BE2C (cell line): ENCODE results near the gene PAPPA.

Experiments
- DNase-seq: peaks from one replicate; pipeline ENCODE4 v3.0.0-alpha.2; 2020
- H3K27me3 ChIP-seq: fragments of 250-450 bp; sonication (Bioruptor Pico); 2 replicates; pipeline ENCODE4 v1.5.1; 2020; ENCODE audit warnings: mild to moderate bottlenecking
- H3K36me3 ChIP-seq: fragments of 250-450 bp; sonication (Bioruptor Pico); 2 replicates; pipeline ENCODE4 v1.5.1; 2020; ENCODE audit warnings: mild to moderate bottlenecking
- H3K4me1 ChIP-seq: fragments of 250-450 bp; sonication (Bioruptor Pico); 2 replicates; pipeline ENCODE4 v1.5.1; 2020
- H3K4me3 ChIP-seq: 2 replicates; pipeline ENCODE4 v1.5.1; 2011; ENCODE audit warnings: low read depth, low read length
- H3K9me3 ChIP-seq: fragments of 250-450 bp; sonication (Bioruptor Pico); 2 replicates; pipeline ENCODE4 v1.5.1; 2020
- TF ChIP-seq, protein P1 (sequence below): IDR thresholded peaks from 2 replicates; pipeline ENCODE4 v1.5.1; 2012; ENCODE audit warnings: mild to moderate bottlenecking, low read depth, low read length

The PAPPA gene

DNA sequence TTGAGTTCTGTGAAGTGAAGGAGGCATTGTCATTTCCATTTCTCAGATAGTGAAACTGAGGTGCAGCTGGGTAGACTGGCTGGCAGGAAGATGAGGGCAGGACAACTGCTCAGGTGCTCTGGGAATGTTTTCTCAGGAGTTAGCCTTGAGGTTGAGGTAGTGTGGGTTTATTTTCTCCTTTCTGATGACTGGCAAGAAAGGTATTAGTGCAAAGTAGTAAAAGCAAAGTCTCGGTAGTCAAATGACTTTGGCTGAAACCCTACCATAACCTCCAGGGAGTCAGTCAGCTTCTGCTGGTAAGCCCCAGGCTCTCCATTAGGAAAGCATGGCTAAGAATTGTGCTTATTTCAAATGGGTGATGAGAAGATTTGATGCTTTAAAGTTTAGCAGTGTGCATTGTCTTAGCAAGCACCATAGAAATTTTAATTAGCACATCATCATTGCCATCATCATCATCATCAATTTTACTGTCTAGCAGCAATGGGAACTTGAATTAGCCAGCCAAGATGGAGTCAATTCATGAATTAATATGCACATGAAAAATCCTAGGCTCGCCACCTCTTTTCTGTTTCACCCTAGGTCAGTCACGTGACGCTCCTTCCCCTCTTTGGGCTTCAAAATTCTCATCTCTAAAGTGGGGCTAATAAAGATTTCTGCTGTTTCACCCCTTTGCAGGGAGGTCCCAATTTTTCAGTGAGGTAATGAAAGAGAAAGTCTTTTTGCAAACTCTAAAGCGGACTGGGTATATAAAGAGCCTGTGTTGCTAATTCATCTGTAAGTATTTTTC lies 10.7 kb upstream of the PAPPA start:
- Histone ChIP-seq H3K27me3 (no peaks in the 10 kb centered on the region; the same call in 1 of the 2 replicates), H3K4me3 (no peak overlapping the region), H3K4me1 (no peaks in the 10 kb centered on the region), H3K9me3 (no peaks in the 10 kb centered on the region), H3K36me3 (no peaks in the 10 kb centered on the region)
- TF ChIP-seq, protein P1, sequence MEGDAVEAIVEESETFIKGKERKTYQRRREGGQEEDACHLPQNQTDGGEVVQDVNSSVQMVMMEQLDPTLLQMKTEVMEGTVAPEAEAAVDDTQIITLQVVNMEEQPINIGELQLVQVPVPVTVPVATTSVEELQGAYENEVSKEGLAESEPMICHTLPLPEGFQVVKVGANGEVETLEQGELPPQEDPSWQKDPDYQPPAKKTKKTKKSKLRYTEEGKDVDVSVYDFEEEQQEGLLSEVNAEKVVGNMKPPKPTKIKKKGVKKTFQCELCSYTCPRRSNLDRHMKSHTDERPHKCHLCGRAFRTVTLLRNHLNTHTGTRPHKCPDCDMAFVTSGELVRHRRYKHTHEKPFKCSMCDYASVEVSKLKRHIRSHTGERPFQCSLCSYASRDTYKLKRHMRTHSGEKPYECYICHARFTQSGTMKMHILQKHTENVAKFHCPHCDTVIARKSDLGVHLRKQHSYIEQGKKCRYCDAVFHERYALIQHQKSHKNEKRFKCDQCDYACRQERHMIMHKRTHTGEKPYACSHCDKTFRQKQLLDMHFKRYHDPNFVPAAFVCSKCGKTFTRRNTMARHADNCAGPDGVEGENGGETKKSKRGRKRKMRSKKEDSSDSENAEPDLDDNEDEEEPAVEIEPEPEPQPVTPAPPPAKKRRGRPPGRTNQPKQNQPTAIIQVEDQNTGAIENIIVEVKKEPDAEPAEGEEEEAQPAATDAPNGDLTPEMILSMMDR = no peak
- DNase-seq = no peak

DNA sequence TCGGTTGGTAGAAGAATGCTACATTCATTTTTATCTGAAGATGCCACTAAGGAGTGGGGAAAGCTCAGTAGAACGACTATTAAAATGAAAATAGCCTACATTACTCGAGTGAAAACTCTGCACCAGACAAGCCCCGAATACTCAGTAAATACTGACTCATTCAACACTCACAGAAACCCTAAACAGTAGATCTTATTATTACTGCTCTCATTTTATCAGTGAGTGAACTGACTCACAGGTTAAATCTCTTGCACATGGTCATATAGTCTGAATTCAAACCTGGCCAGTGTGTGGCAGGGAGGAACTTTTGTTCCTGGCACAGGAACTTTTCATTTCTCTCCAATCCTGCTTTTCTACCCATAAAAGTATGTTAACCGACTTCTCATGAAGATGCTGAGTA lies 9.6 kb upstream of the PAPPA start:
- H3K36me3 ChIP-seq = no peaks in the 10 kb centered on the region

DNA sequence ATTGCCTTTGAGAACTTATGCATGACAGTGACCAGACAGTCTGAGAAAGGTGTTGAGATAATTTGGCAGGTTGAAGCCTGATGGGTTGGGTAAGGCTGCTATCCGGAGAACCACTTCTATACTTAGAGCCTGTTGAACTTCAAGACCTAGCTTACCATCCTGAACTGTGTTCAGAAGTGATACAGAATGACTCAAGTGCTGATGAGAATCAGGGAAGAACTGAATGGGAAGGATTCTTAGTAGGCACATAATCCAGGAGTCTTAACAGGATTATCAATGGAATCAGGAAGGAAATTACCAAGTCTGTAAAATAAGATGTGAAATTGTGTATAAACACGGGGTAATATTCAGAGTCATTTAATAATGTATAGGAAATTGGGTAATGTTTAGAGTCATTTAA lies 9.0 kb upstream of the PAPPA start:
- H3K27me3 ChIP-seq = peaks cover 6% of the 10 kb centered on the region
- no peaks in the 10 kb centered on the region for H3K4me1 ChIP-seq
- H3K9me3 ChIP-seq = no peaks in the 10 kb centered on the region
- no peak overlapping the region for H3K4me3 ChIP-seq
- DNase-seq = no peak
- H3K36me3 ChIP-seq = no peaks in the 10 kb centered on the region
- TF ChIP-seq, protein P1 = no peak

More for the DNA sequence above, 9.6 kb upstream of the PAPPA start:
- H3K4me1 ChIP-seq = no peaks in the 10 kb centered on the region
- no peak for DNase-seq
- no peak overlapping the region for H3K4me3 ChIP-seq
- H3K27me3 ChIP-seq = peaks cover 5% of the 10 kb centered on the region
- no peaks in the 10 kb centered on the region for H3K9me3 ChIP-seq
- TF ChIP-seq, protein P1 = no peak

DNA sequence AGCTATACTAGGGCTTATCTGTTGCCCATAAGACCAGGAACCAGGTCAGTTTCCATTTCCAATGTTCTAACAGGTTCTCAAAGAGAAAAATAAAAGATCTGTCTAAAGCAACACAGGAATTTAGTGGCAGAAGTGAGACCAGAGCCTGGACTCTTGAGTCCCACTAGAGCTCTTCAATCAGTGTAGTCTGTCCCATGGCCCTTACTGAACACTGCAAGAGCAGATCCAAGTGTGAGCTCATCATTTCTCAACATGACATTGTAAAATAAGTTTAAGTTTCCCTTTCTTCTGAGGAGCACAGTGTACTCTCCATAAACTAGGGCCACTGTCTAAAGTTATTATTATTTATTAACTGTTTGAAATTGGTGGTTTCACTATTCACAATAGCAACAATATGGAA lies 8.6 kb upstream of the PAPPA start:
- Histone ChIP-seq H3K36me3 (no peaks in the 10 kb centered on the region), H3K9me3 (no peaks in the 10 kb centered on the region), H3K4me1 (no peaks in the 10 kb centered on the region), H3K27me3 (peaks cover 11% of the 10 kb centered on the region), H3K4me3 (no peak overlapping the region)
- TF ChIP-seq, protein P1 = no peak
- DNase-seq = no peak

DNA sequence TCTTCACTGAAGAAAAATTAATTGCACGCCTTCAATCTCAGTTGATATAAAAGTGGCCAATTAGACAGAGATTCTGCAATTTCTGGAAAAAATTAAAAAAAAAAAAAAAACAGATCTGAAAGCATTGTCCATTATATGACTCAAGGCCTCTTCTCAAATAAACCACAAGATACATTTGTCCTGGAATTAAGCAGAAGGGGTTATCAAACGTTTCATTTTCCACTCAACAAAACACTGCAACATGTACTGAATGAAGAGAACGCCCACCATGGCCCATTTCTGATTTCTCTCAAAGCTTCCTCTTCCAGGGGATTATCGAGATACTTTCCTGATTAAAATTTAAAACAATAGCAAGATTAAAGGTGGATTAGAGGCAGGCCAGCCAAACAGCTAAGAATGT lies 5.8 kb upstream of the PAPPA start:
- TF ChIP-seq, protein P1 = no peak
- no peak for DNase-seq
- H3K27me3 ChIP-seq = peaks cover 33% of the 10 kb centered on the region
- no peaks in the 10 kb centered on the region for H3K36me3 ChIP-seq
- no peaks in the 10 kb centered on the region for H3K9me3 ChIP-seq
- H3K4me3 ChIP-seq = no peak overlapping the region
- H3K4me1 ChIP-seq = no peaks in the 10 kb centered on the region

DNA sequence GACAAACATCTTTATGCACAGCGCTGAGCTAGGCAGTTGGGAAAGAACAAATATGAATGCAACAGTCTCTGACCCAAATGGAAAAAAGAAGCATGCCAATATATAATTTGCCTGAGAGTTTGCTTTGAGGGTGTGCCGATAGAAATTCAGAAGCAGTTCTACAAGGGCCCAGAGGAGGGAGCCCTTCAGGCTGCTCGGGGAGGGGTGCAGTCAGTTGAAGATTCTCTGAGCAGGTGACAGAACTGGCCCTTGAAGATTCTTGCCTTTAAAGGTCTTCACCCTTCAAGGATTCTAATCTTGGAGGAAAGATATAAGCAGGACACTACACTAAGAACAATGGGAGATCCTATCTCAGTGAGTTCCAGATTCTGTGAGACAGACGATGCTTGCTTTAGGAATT lies 3.7 kb upstream of the PAPPA start:
- Histone ChIP-seq H3K9me3 (no peaks in the 10 kb centered on the region), H3K4me3 (no peak overlapping the region), H3K27me3 (peaks cover 49% of the 10 kb centered on the region), H3K4me1 (no peaks in the 10 kb centered on the region), H3K36me3 (no peaks in the 10 kb centered on the region)
- TF ChIP-seq, protein P1 = peak; percentile 86
- DNase-seq = peak; percentile 30
